Measurements from ENCODE around the gene PSMB9. TPM values are rescaled to one million over a fixed set of nuclear protein-coding genes. Genes with fewer than 3 reads are reported as not detected.

The PSMB9 gene
- total and polyA plus RNA-seq, 9 of the 15 experiments (the other 6 are each of a cell fraction or from before 2014, with no cell fraction given), result 1.1 to 3.7 (median 2.4) TPM

DNA sequence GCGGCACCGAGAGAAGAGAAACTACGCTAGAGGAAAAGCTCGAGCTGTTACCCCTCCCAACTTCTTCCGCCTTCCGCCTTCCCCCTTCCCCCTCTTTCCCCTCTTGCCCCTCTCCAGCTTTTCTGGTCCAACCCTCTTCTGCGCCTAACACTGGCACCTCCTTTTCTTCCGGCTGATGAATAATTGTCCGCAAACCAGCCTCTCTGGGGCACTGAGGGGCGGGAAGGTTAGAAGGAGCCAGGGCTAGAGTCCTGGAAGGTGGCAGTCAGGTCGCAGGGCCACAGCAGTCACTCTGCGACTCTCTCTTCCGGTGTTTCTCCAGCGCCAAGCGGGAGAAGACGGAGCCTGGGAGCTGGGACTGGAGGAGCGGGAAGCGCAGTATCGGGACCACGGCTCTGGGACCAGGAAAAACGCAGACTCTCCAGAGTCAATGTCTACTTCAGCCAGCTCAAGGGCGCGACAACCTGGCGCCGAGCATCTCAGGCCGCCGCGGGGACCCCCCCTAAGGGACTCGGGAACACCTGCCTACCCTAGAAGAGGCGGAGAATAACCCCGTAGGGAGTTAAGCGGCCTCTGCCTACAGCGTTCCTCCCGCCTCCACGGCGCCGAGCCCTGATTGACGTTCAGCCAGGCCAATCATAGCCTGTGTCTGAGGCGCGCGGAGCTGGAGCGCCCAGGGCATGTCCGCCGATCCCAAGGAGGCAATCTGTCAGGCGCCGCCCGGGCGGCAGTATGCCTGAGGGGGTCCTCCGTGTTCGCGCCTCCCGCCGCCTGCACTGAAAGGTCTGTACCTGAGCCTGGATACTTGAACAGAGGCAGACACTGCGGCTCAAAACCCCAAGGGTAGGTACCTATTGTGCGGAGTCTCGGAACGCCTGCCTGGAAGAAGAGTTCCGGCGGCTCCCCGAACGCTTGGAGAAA, 40.4 kb downstream of the PSMB9 start:
- Histone ChIP-seq H3K9ac (ENCODE audit: insufficient read depth in 1 of 2, low read depth in 2 of 2, low read length in 2 of 2) (no peak overlapping the region), H2AFZ (ENCODE audit: low read depth, low read length) (no peak overlapping the region; the same call in 1 of the 2 replicates), H3K4me1 (replicated peaks in 1 of 2; ENCODE audit: control insufficient read depth in 2 of 2, insufficient read depth in 2 of 2, low read length in 2 of 2) (peaks cover 0 to 8% of the 10 kb centered on the region in 2 experiments; a peak in 2 of 5 replicates), H3K9me1 (ENCODE audit: control insufficient read depth, insufficient read depth, low read length) (no peaks in the 10 kb centered on the region), H3K27ac (ENCODE audit: extremely low read depth, low read depth, low read length) (no peak overlapping the region), H4K20me1 (replicated peaks; ENCODE audit: control insufficient read depth, insufficient read depth, low read length) (no peaks in the 10 kb centered on the region), H3K9me3 (replicated peaks; ENCODE audit: control insufficient read depth, insufficient read depth, low read depth, low read length) (no peaks in the 10 kb centered on the region), H3K36me3 (ENCODE audit: control insufficient read depth, insufficient read depth, low read length) (no peaks in the 10 kb centered on the region), H3K79me2 (ENCODE audit: control insufficient read depth, insufficient read depth, low read length) (no peaks in the 10 kb centered on the region), H3K27me3 (ENCODE audit: control insufficient read depth in 2 of 2, insufficient read depth in 2 of 2, low read length in 2 of 2) (peaks cover 40 to 41% of the 10 kb centered on the region in 2 experiments), H3K4me3 (no peak overlapping the region), H3K4me2 (ENCODE audit: insufficient read depth, low read length) (no peak overlapping the region; the same call in 1 of the 2 replicates)
- ATAC-seq, result peak; percentile 91
- intact Hi-C loops (cut with micrococcal nuclease), result no loop called here
- in situ Hi-C loops (cut with MboI), result no loop called here
- CTCF ChIA-PET (ENCODE audit: low intra/inter-chr PET ratio), result no interaction called here
- no peak for FAIRE-seq
- BruUV-seq (replicated peaks), result no TSS peak
- POLR2A ChIA-PET, result interaction anchor here (0.8 to 0.9 kb wide), 2 partner anchors 78 to 80 kb away, joined by 4 read pairs; no protein-coding TSS in a partner anchor
- DNase-seq (ENCODE audit: extremely low read depth in 1 of 4, low spot score in 3 of 4), result peak; percentile 32 to 83 (median 78)
- 16% methylated on average over 59 of the region's 61 CpGs for WGBS (ENCODE audit: insufficient coverage, low coverage, missing lambda C conversion rate)
- no peak for TF ChIP-seq FOXJ2 (tag; IDR thresholded peaks at IDR 0.05)
- peak; percentile 29 for TF ChIP-seq NFYB (IDR thresholded peaks at IDR 0.05; ENCODE audit: extremely low read depth, insufficient read length)
- TF ChIP-seq HCFC1 (IDR thresholded peaks at IDR 0.05; ENCODE audit: low read depth, low read length), result no peak
- TF ChIP-seq, protein P1, sequence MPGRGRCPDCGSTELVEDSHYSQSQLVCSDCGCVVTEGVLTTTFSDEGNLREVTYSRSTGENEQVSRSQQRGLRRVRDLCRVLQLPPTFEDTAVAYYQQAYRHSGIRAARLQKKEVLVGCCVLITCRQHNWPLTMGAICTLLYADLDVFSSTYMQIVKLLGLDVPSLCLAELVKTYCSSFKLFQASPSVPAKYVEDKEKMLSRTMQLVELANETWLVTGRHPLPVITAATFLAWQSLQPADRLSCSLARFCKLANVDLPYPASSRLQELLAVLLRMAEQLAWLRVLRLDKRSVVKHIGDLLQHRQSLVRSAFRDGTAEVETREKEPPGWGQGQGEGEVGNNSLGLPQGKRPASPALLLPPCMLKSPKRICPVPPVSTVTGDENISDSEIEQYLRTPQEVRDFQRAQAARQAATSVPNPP (IDR thresholded peaks at IDR 0.05; ENCODE audit: borderline replicate concordance, insufficient read depth, insufficient read length), result no peak
- TF ChIP-seq, protein P2, sequence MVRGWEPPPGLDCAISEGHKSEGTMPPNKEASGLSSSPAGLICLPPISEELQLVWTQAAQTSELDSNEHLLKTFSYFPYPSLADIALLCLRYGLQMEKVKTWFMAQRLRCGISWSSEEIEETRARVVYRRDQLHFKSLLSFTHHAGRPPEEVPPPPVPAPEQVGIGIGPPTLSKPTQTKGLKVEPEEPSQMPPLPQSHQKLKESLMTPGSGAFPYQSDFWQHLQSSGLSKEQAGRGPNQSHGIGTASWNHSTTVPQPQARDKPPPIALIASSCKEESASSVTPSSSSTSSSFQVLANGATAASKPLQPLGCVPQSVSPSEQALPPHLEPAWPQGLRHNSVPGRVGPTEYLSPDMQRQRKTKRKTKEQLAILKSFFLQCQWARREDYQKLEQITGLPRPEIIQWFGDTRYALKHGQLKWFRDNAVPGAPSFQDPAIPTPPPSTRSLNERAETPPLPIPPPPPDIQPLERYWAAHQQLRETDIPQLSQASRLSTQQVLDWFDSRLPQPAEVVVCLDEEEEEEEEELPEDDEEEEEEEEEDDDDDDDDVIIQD (CRISPR knock-in tag; IDR thresholded peaks at IDR 0.05), result no peak
- no peak for TF ChIP-seq MAZ (CRISPR knock-in tag; conservative IDR thresholded peaks at IDR 0.05 in 1 of 2, IDR thresholded peaks at IDR 0.05 in 1 of 2)
- TF ChIP-seq, protein P3, sequence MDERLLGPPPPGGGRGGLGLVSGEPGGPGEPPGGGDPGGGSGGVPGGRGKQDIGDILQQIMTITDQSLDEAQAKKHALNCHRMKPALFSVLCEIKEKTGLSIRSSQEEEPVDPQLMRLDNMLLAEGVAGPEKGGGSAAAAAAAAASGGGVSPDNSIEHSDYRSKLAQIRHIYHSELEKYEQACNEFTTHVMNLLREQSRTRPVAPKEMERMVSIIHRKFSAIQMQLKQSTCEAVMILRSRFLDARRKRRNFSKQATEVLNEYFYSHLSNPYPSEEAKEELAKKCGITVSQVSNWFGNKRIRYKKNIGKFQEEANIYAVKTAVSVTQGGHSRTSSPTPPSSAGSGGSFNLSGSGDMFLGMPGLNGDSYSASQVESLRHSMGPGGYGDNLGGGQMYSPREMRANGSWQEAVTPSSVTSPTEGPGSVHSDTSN (CRISPR knock-in tag; IDR thresholded peaks at IDR 0.05; ENCODE audit: low read depth), result no peak
- TF ChIP-seq, protein P3 (tag; conservative IDR thresholded peaks at IDR 0.05; ENCODE audit: low read depth), result peak; percentile 73
- peak; percentile 9; the same call in 1 of the 2 replicates for TF ChIP-seq CREM (IDR thresholded peaks at IDR 0.05; ENCODE audit: low read depth)
- no peak for TF ChIP-seq MEIS2 (IDR thresholded peaks at IDR 0.05; ENCODE audit: partially characterized antibody)
- 0 out of 2 replicates have a peak, but pooled peaks have one; percentile 13 for TF ChIP-seq GABPA (tag; conservative IDR thresholded peaks at IDR 0.05; ENCODE audit: low read depth)
- peak; percentile 95 for TF ChIP-seq PKNOX1 (IDR thresholded peaks at IDR 0.05)
- TF ChIP-seq SP2 (IDR thresholded peaks at IDR 0.05; ENCODE audit: extremely low read depth, low read depth, low read length, poor library complexity, severe bottlenecking), result peak; percentile 40

Data from K562 (cell line).